ACHN (cell line): ENCODE data around the gene ZNF577.

Experiments used
- DNase-seq: peaks from one replicate; pipeline ENCODE4 v3.0.0-alpha.2; 2015
- in situ Hi-C: cut with HindIII; loops from 2 replicates; pipeline ENCODE4 v1.10.0; 2017; ENCODE audit warnings: low sequenced_read_pairs, low pct_ligation_motif_present, low pct_unique_long_range_greater_than_20kb

The ZNF577 gene

DNA sequence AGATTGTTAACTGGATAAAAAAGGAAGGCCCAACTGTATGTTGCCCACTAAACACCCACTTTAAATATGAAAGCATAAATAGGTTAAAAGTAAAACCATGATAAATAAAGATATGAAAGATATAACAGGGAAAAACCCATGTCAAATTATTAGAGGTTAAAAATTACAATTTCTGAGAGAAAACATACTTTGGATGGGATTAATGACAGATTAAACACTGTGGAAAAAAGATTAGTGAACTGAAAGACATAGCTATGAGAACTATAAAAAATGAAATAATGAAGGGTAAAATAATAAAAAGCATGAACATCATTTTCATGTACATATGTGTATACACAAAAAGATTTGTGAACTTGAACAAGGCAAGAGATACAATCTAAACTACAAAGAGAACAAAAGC is 2.2 kb upstream of the ZNF577 start:
- DNase-seq = no peak
- in situ Hi-C loops = no loop called here

DNA sequence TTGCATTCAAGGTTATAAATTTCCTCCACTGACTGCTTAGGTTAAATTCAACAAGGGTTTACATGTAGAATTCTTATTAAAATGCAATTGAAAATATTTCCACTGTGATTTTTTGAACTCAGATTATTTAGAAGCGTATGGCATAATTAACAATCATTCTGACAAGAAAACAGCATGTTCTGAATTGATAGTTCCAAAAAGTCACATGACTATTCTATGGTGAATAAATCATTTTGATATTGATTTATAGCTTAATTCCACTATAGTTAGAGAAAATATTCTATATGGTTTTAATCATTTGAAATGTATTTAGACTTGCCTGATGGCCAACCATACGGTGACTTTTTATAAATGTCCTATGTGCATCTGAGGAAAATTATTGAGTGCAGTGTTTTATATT is 3.0 kb downstream of the ZNF577 start:
- in situ Hi-C loops = no loop called here
- no peak for DNase-seq

DNA sequence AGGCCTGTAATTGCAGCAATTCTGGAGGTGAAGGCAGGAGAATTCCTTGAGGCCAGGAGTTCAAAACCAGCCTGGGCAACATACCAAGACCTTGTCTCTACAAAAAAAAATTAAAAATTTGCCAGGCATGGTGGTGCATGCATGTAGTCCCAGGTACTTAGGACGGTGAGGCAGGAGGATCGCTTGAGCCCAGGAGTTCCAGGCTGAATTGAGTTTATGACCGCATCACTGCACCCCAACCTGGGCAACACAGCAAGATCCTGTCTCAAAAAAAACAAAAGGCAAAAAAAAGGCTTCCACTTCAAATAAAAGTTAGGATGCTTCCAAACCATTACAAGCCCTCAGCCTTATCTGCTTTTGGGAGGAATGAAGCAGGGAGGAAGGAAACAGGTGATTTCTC is 5.2 kb downstream of the ZNF577 start:
- DNase-seq = no peak
- in situ Hi-C loops = no loop called here

DNA sequence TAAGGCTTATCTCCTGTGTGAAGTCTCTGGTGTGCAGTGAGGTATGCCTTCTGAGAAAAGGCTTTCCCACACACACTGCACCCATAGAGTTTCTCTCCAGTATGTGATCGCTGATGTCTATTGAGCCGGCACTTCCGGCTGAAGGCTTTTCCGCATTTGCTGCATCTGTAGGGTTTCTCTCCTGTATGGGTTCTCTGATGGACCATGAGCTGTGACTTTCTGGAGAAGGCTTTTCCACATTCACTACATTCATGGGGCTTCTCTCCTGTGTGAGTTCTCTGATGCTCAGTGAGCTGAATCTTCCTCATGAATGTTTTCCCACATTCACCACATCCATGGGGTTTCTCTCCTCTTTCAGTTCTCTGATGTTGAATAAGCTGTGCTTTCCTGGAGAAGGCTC is 14.7 kb downstream of the ZNF577 start:
- in situ Hi-C loops = no loop called here
- DNase-seq = no peak

DNA sequence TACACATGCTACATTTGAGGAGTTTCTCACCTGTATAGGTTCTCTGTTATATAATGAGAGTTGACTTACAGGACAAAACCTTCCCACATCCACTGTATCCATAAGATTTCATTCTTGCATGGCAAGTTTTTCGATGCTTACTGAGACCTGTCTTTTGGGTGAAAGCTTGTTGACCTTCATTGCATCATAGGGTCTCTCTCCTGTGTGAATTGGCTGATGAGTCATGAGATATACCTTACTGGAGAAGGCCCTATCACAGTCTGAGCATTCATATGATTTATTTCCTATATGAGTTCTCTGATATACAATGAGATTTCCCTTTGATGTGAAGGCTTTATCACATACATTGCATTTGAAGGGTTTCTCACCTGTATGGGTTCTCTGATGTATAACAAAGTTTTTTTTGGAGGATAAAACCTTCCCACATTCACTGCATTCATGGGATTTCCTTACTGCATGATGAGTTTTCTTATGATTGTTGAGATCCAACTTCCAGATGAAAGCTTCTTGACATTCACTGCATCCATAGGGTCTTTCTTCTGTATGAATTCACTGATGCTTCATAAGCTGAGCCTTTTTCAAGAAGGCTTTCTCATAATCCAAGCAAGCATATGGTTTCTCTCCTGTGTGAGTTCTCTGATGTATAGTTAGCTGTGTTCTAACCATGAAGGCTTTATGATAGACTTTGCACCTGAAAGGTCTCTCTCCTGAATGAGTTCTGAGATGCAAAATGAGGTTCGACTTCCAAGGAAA is 25.7 kb downstream of the ZNF577 start:
- in situ Hi-C loops = no loop called here

DNA sequence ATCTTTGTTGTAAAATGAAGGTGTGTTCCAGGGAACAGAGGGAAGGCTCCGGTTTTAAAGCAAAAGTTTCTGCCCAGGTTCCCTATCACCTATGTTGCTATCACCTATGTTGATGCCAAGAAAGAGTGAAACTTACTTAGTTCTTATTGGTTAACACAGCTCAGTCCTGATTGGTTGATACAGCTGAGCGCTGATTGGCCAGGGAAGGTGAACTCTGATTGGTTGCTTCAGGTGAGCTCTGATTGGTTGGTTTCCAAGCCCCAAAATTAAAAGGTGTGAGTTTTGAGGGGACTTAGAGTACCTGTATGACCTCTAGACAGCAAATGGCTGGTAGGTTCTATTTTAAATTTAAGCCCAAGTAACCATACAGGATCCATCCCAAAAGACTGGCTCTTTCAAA is 50.6 kb downstream of the ZNF577 start:
- in situ Hi-C loops = no loop called here
- DNase-seq = no peak

More for the DNA sequence above, 25.7 kb downstream of the ZNF577 start:
- no peak for DNase-seq

DNA sequence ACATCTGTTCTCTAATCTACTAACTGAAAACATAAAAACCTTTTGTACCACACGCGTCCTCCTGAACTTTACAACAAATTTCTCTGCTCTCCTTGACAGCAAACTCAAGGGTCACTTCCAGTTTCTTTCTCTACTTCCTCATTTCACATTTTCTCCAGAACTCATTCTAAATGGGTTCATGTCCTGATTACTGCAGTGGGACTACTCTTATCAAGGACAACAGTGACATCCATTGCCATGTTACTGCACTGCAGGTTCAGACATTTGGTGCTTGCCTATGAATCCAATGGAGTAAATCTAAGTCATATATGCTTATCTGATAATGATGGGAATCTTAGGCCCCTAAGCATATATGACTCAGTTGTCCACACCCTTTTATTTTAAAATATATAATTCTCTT is 57.5 kb downstream of the ZNF577 start:
- in situ Hi-C loops = no loop called here
- DNase-seq = no peak

DNA sequence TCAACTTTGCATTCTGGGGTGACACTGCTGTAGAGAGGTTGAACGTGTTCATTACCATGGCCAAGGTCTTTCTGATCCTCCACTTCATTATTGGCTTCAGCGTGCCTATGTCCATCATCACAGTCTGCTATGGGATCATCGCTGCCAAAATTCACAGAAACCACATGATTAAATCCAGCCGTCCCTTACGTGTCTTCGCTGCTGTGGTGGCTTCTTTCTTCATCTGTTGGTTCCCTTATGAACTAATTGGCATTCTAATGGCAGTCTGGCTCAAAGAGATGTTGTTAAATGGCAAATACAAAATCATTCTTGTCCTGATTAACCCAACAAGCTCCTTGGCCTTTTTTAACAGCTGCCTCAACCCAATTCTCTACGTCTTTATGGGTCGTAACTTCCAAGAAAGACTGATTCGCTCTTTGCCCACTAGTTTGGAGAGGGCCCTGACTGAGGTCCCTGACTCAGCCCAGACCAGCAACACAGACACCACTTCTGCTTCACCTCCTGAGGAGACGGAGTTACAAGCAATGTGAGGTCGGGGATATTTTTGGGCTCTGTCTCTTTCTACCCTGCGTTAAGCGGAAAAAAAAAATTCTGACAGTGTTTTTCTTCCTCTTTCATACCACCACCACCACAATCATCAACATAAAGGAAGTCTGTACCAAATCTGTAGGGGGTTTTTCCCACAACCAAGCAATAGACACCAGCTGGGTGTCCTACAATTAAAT is 63.3 kb downstream of the ZNF577 start:
- in situ Hi-C loops = no loop called here
- DNase-seq = no peak

DNA sequence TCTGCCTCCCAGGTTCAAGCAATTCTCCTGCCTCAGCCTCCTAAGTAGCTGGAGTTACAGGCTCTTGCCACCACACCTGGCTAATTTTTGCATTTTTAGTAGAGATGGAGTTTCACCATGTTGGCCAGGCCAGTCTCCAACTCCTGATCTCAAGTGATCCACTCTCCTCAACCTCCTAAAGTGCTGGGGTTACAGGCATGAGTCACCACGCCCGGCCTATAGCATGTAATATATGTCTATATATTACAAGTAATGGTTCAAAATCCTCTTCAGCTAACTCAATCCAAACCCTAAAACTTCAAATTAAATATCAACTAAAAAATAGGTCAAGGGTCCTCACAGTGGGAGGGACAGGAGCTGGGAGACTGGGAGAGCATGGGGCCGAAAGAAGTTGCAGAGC is 64.8 kb downstream of the ZNF577 start:
- in situ Hi-C loops = no loop called here
- DNase-seq = no peak

DNA sequence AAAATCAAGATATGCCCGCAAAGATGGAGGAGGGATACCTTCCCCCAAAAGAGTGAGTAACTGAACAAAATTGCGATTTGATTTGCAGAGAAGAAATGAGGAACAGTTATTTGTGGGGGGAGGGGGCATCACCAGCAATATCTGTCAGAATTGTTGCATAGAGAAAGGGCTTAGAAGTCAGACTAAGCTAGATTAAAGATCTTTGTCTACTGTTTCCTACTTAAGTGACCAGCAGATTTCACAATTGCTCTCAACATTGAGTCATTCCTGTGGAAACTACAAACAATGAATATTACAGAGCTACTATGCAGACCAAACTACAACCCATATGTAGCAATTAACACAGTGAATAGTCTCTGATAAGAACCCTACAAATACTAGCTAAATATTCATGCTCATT is 65.4 kb downstream of the ZNF577 start:
- in situ Hi-C loops = no loop called here
- no peak for DNase-seq

DNA sequence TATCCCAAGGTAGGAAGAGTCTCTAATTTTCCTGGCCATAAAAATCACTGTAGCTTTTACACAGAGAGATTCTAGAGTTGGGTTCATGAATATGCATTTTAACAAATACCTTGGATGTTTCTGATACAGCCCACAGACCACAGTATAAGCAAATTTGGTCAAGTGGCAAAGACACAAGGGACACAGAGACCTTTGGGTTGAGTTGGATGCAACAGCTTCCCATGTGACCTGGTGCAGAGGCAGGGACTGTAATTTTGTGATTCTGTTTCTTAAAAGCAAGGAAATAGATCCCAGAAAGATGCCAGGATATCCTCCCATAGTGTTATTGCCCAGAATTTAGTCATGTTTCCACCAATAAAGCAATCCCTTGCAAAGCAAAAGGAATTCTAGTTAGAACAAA is 65.8 kb downstream of the ZNF577 start:
- in situ Hi-C loops = no loop called here
- no peak for DNase-seq

DNA sequence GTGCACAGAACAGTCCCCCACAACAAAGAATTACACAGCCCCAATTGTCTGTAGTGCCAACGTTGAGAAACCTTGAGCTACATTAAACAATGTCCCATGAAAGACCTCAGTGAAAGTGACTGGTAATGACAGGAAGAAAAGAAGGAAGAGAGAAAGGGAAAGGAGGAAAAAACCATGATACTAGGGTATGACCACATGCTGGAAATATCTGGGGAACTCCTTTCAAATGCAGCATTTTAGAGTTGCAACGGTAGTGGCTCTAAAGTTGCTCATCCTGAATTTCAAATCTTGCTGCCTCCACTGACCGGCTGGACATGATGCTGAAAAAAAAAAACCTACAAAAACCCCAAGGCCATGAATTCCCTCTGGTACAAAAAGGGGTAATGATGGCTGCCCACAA is 66.3 kb downstream of the ZNF577 start:
- in situ Hi-C loops = no loop called here
- no peak for DNase-seq
